ENCODE measurements around the gene BPIFB4. TPM values are rescaled to one million over a fixed set of nuclear protein-coding genes. Genes with fewer than 3 reads are reported as not detected.
A peak's percentile ranks its signal among the peaks of the same experiment; 100 is the strongest.
"Not testable (repeated sequence)": the region's sequence is repeated elsewhere in the genome, so short reads cannot be mapped to it uniquely, and the experiment has no call there.

The BPIFB4 gene
- total RNA-seq, 1 donor from 2014 or later: not detected

DNA sequence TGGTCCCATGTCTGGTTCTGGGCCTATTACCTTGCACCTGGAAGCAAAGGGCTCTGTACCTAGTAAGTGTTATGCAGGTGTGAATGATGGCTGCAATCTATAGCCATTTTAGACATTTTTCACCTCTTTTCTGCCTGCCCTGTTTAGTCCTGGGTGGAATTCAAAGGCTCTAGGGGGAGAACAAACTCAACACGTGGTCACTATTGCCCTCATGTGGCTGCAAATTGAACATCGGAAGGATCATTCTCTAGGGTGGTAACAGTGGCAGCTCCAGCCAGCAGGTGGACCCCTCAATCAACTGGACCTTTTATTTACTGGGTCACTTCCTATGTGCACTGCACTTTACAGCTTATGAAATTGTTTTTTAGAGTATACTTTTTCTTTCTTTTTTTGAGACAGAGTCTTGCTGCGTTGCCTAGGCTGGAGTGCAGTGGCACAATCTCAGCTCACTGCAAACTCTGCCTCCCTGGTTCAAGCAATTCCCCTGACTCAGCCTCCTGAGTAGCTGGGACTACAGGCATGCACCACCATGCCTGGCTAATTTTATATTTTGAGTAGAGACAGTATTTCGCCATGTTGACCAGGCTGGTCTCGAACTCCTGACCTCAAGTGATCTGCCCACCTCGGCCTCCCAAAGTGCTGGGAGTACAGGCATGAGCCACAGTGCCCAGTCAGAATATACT is 16.6 kb downstream of the BPIFB4 start:
- peak; percentile 85 for ATAC-seq

DNA sequence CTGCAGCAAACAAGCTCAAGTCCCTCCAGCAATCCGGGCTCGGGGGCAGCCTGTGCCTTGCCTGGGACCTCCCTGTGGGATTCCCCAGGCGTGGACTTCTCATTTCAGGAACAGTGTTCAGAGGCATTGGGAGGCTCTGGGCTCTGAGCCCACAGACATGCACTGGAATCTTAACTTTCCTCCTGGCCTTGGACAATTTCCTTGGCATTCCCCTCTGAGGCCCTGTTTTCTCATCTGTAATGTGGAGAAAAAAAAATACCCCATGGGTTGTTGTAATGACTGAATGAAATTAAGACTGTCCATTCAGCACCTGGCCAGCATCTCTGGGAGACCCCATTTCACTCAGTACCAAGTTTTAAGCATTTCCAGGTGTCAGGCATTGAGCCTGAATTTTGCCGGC is 17.6 kb downstream of the BPIFB4 start:
- intact Hi-C loops (cut with DNase I): no loop called here
- Histone ChIP-seq H3K4me1 (no peaks in the 10 kb centered on the region), H3K36me3 (no peaks in the 10 kb centered on the region), H3K9me3 (no peaks in the 10 kb centered on the region), H3K4me3 (no peak overlapping the region), H3K27ac (no peak overlapping the region), H3K27me3 (no peaks in the 10 kb centered on the region)
- ATAC-seq (no peak), DNase-seq (no peak)
- TF ChIP-seq, protein P1, sequence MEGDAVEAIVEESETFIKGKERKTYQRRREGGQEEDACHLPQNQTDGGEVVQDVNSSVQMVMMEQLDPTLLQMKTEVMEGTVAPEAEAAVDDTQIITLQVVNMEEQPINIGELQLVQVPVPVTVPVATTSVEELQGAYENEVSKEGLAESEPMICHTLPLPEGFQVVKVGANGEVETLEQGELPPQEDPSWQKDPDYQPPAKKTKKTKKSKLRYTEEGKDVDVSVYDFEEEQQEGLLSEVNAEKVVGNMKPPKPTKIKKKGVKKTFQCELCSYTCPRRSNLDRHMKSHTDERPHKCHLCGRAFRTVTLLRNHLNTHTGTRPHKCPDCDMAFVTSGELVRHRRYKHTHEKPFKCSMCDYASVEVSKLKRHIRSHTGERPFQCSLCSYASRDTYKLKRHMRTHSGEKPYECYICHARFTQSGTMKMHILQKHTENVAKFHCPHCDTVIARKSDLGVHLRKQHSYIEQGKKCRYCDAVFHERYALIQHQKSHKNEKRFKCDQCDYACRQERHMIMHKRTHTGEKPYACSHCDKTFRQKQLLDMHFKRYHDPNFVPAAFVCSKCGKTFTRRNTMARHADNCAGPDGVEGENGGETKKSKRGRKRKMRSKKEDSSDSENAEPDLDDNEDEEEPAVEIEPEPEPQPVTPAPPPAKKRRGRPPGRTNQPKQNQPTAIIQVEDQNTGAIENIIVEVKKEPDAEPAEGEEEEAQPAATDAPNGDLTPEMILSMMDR (IDR thresholded peaks at IDR 0.05): no peak

More for the DNA sequence above, 16.6 kb downstream of the BPIFB4 start:
- H3K27ac ChIP-seq; DNase-seq; H3K9me3 ChIP-seq; H3K27me3 ChIP-seq; H3K36me3 ChIP-seq; H3K4me3 ChIP-seq; intact Hi-C loops (cut with DNase I); H3K4me1 ChIP-seq: not testable (repeated sequence)
- TF ChIP-seq, protein P1 (IDR thresholded peaks at IDR 0.05): peak; percentile 60

DNA sequence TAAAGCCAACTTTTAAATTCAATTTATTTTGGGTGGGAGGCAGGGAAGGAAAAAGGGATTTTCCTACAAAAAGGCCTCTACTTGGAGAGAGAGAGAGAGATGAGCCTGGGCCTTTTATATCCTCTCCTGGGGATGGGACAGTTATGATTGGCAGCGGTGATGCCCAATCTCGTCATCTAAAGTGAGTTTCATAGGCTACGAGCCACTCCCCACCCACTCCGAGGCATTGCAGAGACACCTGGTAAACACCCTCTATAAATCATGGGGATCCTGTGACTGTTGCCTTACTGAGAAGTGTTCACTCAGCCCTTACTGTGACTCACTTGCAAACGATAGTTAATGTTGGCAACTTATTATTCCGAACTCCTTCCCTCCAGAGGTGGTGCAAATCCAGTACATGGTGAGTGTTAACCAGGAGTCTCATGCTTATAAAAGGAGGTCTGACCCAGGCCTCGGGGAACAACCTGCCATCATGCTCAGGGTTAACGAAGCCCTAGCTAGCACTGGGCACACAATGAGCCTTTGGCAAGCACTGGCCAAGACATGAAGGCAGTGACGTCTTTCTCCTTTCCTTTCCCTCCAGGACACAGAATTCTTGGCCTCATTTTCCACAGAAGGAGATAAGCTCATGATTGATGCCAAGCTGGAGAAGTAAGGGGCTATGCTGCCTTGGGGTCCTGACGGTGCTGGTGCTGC is 20.5 kb downstream of the BPIFB4 start:
- Histone ChIP-seq H3K27ac (no peak overlapping the region), H3K36me3 (no peaks in the 10 kb centered on the region), H3K4me1 (no peaks in the 10 kb centered on the region), H3K27me3 (no peaks in the 10 kb centered on the region), H3K4me3 (no peak overlapping the region), H3K9me3 (no peaks in the 10 kb centered on the region)
- no peak for DNase-seq
- TF ChIP-seq, protein P1 (IDR thresholded peaks at IDR 0.05): no peak
- intact Hi-C loops (cut with DNase I): no loop called here
- ATAC-seq: no peak

DNA sequence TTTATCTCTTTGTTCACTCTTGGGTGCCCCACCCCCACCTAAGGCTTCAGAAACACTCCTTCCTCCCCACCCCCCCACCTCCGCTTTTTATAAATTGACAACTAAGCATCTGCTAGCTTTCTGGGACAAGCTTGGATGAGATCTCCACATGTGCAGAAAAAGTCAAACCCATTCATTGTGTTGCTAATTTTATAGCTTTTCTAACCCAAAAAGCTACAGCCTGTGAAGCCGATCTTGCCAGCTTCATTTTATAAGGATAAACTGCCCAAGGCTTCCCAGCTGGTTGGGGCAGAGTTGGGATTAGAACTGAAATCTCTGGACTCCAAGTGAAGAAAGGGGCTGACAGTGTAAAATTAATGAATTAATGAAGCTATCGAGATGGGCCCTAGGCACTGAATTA is 24.1 kb downstream of the BPIFB4 start:
- no peaks in the 10 kb centered on the region for H3K9me3 ChIP-seq
- H3K36me3 ChIP-seq: no peaks in the 10 kb centered on the region
- ATAC-seq (no peak), DNase-seq (no peak)
- H3K4me3 ChIP-seq: no peak overlapping the region
- intact Hi-C loops (cut with DNase I): no loop called here
- TF ChIP-seq, protein P1 (IDR thresholded peaks at IDR 0.05): no peak
- no peaks in the 10 kb centered on the region for H3K4me1 ChIP-seq
- H3K27ac ChIP-seq: no peak overlapping the region
- no peaks in the 10 kb centered on the region for H3K27me3 ChIP-seq

DNA sequence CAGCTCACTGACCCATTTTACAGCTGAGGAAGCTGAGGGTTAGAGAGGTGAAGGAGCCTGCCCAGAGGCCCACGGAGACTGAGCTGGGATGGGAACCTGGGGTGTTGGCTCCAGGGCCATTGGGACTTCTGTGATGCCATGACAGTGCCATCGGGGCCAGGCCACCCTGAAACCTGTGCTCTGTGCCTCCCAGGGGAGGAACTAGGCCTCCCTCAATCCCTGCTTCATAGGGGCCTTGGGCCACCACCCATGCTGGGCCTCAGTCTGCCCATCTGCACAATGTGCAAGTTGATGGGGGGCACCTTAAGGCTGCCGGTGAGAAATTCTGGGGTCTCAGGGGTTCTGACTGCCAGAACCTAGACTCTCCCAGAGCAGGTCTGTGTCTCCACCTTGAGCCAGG is 24.9 kb downstream of the BPIFB4 start:
- DNase-seq (no peak), ATAC-seq (no peak)
- no peaks in the 10 kb centered on the region for H3K36me3 ChIP-seq
- no peak overlapping the region for H3K27ac ChIP-seq
- no peaks in the 10 kb centered on the region for H3K4me1 ChIP-seq
- TF ChIP-seq, protein P1 (IDR thresholded peaks at IDR 0.05): no peak
- H3K4me3 ChIP-seq: no peak overlapping the region
- intact Hi-C loops (cut with DNase I): no loop called here
- H3K9me3 ChIP-seq: no peaks in the 10 kb centered on the region
- no peaks in the 10 kb centered on the region for H3K27me3 ChIP-seq

All from upper lobe of right lung (tissue), 1 donor.